GM12891 (cell line): Measurements from ENCODE around the gene FILIP1L.

Experiments used
- PAX5 ChIP-seq: IDR thresholded peaks from 2 replicates; pipeline ENCODE4 v1.6.1; 2011; ENCODE audit warnings: low read length, moderate library complexity, mild to moderate bottlenecking; ENCODE audit not compliant: insufficient read depth, severe bottlenecking
- POLR2A ChIP-seq: IDR thresholded peaks from 2 replicates; pipeline ENCODE4 v1.6.1; 2011; ENCODE audit warnings: low read depth, low read length, control low read depth
- POLR2AphosphoS5 ChIP-seq: IDR thresholded peaks from 2 replicates; pipeline ENCODE4 v1.6.1; 2011; ENCODE audit warnings: low read depth, low read length, control low read depth
- POU2F2 ChIP-seq: IDR thresholded peaks from 2 replicates; pipeline ENCODE4 v1.6.1; 2011; ENCODE audit warnings: low read depth, mild to moderate bottlenecking, control low read depth, low read length, moderate library complexity

- no peak for TF ChIP-seq POLR2A
- no peak for TF ChIP-seq POLR2AphosphoS5
- no peak for TF ChIP-seq PAX5
- TF ChIP-seq POU2F2 = no peak
Measured at GRCh38 chr3:100150473-100150872, 36.2 kb upstream of the FILIP1L start.
